ENCODE measurements around the gene CHEK1.

The CHEK1 gene

GRCh38 chr11:125626288-125626950, 1.5 kb downstream of the CHEK1 start:
- DNase-seq (ENCODE audit: low spot score): no peak

- no peak for DNase-seq (ENCODE audit: low spot score)
Observed at GRCh38 chr11:125627236-125627910, 2.4 kb downstream of the CHEK1 start.

- DNase-seq (ENCODE audit: low spot score): no peak
Observed at GRCh38 chr11:125637840-125638239, 12.9 kb downstream of the CHEK1 start.

- no peak for DNase-seq (ENCODE audit: low spot score)
Observed at GRCh38 chr11:125638315-125638714, 13.4 kb downstream of the CHEK1 start.

GRCh38 chr11:125645871-125646270, 20.9 kb downstream of the CHEK1 start:
- DNase-seq (ENCODE audit: low spot score): no peak

GRCh38 chr11:125649465-125650166, 24.7 kb downstream of the CHEK1 start:
- DNase-seq (ENCODE audit: low spot score): no peak

GRCh38 chr11:125662689-125663088, 37.7 kb downstream of the CHEK1 start:
- DNase-seq (ENCODE audit: low spot score): no peak

GRCh38 chr11:125663910-125664309, 38.9 kb downstream of the CHEK1 start:
- no peak for DNase-seq (ENCODE audit: low spot score)

GRCh38 chr11:125667151-125667550, 42.2 kb downstream of the CHEK1 start:
- DNase-seq (ENCODE audit: low spot score): no peak

GRCh38 chr11:125670172-125670571, 45.2 kb downstream of the CHEK1 start:
- no peak for DNase-seq (ENCODE audit: low spot score)

- DNase-seq (ENCODE audit: low spot score): no peak
Observed at GRCh38 chr11:125671561-125671960, 46.6 kb downstream of the CHEK1 start.

- no peak for DNase-seq (ENCODE audit: low spot score)
Observed at GRCh38 chr11:125674210-125674609, 49.2 kb downstream of the CHEK1 start.

GRCh38 chr11:125675196-125675595, 50.2 kb downstream of the CHEK1 start:
- no peak for DNase-seq (ENCODE audit: low spot score)

GRCh38 chr11:125679397-125679796, 54.4 kb downstream of the CHEK1 start:
- DNase-seq (ENCODE audit: low spot score): no peak

GRCh38 chr11:125679837-125680236, 54.9 kb downstream of the CHEK1 start:
- DNase-seq (ENCODE audit: low spot score): no peak

GRCh38 chr11:125680747-125681146, 55.8 kb downstream of the CHEK1 start, which contains the start of gene ACRV1:
TSS of gene ACRV1 (minus strand) at chr11:125680847. CDS start at chr11:125680780, 67 bp downstream.
- no peak for DNase-seq (ENCODE audit: low spot score)

GRCh38 chr11:125685228-125685627, 60.3 kb downstream of the CHEK1 start:
- no peak for DNase-seq (ENCODE audit: low spot score)

GRCh38 chr11:125688066-125688465, 63.1 kb downstream of the CHEK1 start:
- DNase-seq (ENCODE audit: low spot score): no peak

GRCh38 chr11:125688632-125689031, 63.7 kb downstream of the CHEK1 start:
- DNase-seq (ENCODE audit: low spot score): no peak

- no peak for DNase-seq (ENCODE audit: low spot score)
Observed at GRCh38 chr11:125689274-125689859, 64.4 kb downstream of the CHEK1 start.

GRCh38 chr11:125690006-125690405, 65.0 kb downstream of the CHEK1 start:
- DNase-seq (ENCODE audit: low spot score): no peak

- DNase-seq (ENCODE audit: low spot score): no peak
Observed at GRCh38 chr11:125692887-125693286, 67.9 kb downstream of the CHEK1 start.

GRCh38 chr11:125694951-125695350, 70.0 kb downstream of the CHEK1 start:
- DNase-seq (ENCODE audit: low spot score): no peak

All from cerebellar cortex (tissue), 1 donor.